ENCODE data around the gene KCNV2.

Gene KCNV2

DNA sequence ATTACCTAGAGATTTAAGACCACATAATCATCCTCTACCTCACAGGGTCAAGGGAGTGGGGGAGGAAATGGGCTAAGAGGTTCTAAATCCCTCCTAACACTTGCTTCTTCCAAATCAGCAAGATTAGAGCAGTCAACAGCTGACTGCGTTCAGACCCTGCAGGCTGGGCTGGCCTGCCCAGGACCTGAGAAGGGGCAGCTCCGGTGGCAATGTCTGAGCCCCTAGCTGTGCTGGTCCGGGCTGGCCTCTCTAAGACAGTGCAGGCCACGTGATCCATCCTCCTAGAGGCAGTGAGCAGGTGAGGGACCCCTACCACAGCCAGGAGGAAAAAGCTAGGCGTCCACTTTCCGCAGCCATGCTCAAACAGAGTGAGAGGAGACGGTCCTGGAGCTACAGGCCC lies at the start of gene KCNV2:
Gene KCNV2 (plus strand): TSS at position 126 of the 400 bp plus-strand sequence. CDS start 230 bp downstream, at position 356.
- DNase-seq (ENCODE audit: low spot score), result no peak
- CTCF ChIA-PET, result no interaction called here
- no peak for TF ChIP-seq CTCF (conservative IDR thresholded peaks at IDR 0.05; ENCODE audit: low read depth)
- POLR2A ChIA-PET (ENCODE audit: low non-redundant PET), result no interaction called here
- H3K27ac ChIP-seq, result no peak within 1 kb of the TSS

- ChIA-PET POLR2A (ENCODE audit: low non-redundant PET) (no interaction called here), CTCF (no interaction called here)
- TF ChIP-seq CTCF (conservative IDR thresholded peaks at IDR 0.05; ENCODE audit: low read depth), result no peak
- H3K27ac ChIP-seq, result no peak overlapping the region
- no peak for DNase-seq (ENCODE audit: low spot score)
Measured at GRCh38 chr9:2673161-2673560, 44.1 kb upstream of the KCNV2 start.

DNA sequence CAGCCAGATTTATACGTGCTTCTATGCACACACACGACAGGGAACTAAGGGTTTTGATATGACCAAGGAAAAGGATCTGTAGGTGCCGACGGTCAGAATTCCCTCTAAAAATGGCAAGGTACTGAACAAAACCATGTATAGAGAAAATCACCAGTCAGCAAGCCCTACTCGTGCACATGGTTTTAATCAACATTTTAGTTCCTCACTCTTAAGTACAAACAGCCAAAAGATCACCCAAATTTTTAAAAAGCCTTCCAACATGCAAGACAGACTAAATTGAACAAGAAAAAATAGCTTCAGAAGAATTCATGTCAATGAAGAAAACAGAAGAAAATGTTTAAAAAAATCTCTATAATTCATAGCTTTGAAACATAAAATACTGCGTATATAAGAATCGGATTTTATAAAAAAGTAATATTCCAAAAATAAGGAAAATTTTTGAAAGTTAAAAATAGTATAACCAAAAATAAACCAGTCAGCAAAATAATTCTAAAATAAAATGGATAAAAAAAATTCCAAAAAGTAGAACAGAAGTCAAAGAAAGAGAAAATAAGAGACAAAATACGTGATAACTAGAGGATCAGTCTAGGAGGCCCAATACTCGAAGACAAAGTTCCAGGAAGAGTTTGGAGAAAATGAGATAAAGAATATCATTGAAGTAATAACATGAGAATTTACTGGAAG lies 43.0 kb upstream of the KCNV2 start:
- no peak for DNase-seq (ENCODE audit: low spot score)
- TF ChIP-seq CTCF (conservative IDR thresholded peaks at IDR 0.05; ENCODE audit: low read depth), result no peak
- POLR2A ChIA-PET (ENCODE audit: low non-redundant PET), result no interaction called here
- no peak overlapping the region for H3K27ac ChIP-seq
- CTCF ChIA-PET, result no interaction called here

GRCh38 chr9:2675834-2676233 lies 41.5 kb upstream of the KCNV2 start:
- POLR2A ChIA-PET (ENCODE audit: low non-redundant PET), result no interaction called here
- DNase-seq (ENCODE audit: low spot score), result no peak

GRCh38 chr9:2676466-2676865 lies 40.8 kb upstream of the KCNV2 start:
- CTCF ChIA-PET, result interaction anchor here (0.6 kb wide), 1 partner anchor 26 kb away, joined by 3 read pairs; no protein-coding TSS in a partner anchor
- DNase-seq (ENCODE audit: low spot score), result no peak
- POLR2A ChIA-PET (ENCODE audit: low non-redundant PET), result no interaction called here
- no peak overlapping the region for H3K27ac ChIP-seq
- TF ChIP-seq CTCF (conservative IDR thresholded peaks at IDR 0.05; ENCODE audit: low read depth), result no peak

More at GRCh38 chr9:2675834-2676233, 41.5 kb upstream of the KCNV2 start:
- no peak overlapping the region for H3K27ac ChIP-seq
- CTCF ChIA-PET, result no interaction called here
- TF ChIP-seq CTCF (conservative IDR thresholded peaks at IDR 0.05; ENCODE audit: low read depth), result no peak

- H3K27ac ChIP-seq, result no peak overlapping the region
- DNase-seq (ENCODE audit: low spot score), result no peak
- POLR2A ChIA-PET (ENCODE audit: low non-redundant PET), result no interaction called here
- CTCF ChIA-PET, result no interaction called here
- no peak for TF ChIP-seq CTCF (conservative IDR thresholded peaks at IDR 0.05; ENCODE audit: low read depth)
Measured at GRCh38 chr9:2677915-2678889, 39.1 kb upstream of the KCNV2 start.

All from RWPE1 (cell line).